ENCODE data around the gene KLHDC8A. TPM values are rescaled to one million over a fixed set of nuclear protein-coding genes. Genes with fewer than 3 reads are reported as not detected.
A peak's percentile ranks its signal among the peaks of the same experiment; 100 is the strongest.

KLHDC8A gene
- total RNA-seq, 2 experiments from 2014 or later = not detected

DNA sequence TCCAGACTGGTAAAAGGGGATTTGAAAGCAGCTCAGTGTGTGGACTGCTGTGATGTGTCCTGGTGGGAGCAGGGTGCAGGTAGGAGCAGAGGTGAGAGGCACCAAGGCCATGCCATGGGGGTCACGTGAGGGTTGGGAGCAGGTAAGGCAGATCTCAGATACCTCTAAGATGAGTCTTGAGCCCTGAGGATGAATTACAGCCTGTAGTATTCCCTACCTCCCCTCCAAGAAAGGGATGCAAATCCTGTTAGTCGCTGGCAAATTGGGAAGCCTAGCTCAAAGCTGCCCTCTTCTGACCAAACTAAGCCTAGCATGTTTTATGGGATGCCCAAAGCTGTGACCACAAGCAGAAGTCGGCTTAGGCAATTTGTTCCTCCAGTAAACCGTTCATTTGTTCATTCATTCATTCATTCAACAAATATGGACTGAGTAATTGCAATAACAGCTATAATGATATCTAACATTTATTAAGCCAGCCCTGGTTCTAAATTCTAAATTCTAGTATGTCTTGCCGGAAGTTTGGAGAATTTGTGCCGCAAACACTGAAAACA, 31.3 kb downstream of the KLHDC8A start:
- ATAC-seq (ENCODE audit: poor library complexity) = peak; percentile 18
- H3K4me3 Mint-ChIP-seq = peak overlapping the region; percentile 70
- Histone ChIP-seq H3K27ac (ENCODE audit: low read depth in 1 of 2, low read length in 2 of 2) (no peak overlapping the region), H3K36me3 (ENCODE audit: insufficient read depth, low read length) (no peaks in the 10 kb centered on the region), H3K27me3 (ENCODE audit: control insufficient read depth in 1 of 2, insufficient read depth in 2 of 2, low read length in 2 of 2) (no peaks in the 10 kb centered on the region), H3K9me3 (ENCODE audit: control insufficient read depth in 1 of 2, insufficient read depth in 1 of 2, low read length in 2 of 2) (no peaks in the 10 kb centered on the region), H3K4me1 (ENCODE audit: insufficient read depth, low read length) (peaks cover 32% of the 10 kb centered on the region), H3K4me3 (ENCODE audit: low read length) (no peak overlapping the region)
- intact Hi-C loops (cut with DNase I, micrococcal nuclease) = loop anchor here (1.0 kb wide), 1 partner anchor 52 kb away; no protein-coding TSS in a partner anchor
- H3K36me3 Mint-ChIP-seq (ENCODE audit: low read depth) = peaks cover 11% of the 10 kb centered on the region
- TF ChIP-seq, protein P1, sequence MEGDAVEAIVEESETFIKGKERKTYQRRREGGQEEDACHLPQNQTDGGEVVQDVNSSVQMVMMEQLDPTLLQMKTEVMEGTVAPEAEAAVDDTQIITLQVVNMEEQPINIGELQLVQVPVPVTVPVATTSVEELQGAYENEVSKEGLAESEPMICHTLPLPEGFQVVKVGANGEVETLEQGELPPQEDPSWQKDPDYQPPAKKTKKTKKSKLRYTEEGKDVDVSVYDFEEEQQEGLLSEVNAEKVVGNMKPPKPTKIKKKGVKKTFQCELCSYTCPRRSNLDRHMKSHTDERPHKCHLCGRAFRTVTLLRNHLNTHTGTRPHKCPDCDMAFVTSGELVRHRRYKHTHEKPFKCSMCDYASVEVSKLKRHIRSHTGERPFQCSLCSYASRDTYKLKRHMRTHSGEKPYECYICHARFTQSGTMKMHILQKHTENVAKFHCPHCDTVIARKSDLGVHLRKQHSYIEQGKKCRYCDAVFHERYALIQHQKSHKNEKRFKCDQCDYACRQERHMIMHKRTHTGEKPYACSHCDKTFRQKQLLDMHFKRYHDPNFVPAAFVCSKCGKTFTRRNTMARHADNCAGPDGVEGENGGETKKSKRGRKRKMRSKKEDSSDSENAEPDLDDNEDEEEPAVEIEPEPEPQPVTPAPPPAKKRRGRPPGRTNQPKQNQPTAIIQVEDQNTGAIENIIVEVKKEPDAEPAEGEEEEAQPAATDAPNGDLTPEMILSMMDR (IDR thresholded peaks at IDR 0.05) = peak; percentile 82
- POLR2A ChIA-PET = interaction anchor here (1.0 to 17.2 kb wide), 5 partner anchors 12 to 97 kb away, joined by 3 to 918 read pairs (median 6); partner anchors contain the start of gene TMCC2
- H3K9me3 Mint-ChIP-seq = no peaks in the 10 kb centered on the region
- peak in 13 of 14 experiments; percentile 27 to 82 (median 47) for DNase-seq
- peak overlapping the region; percentile 69 for H3K27ac Mint-ChIP-seq
- H3K27me3 Mint-ChIP-seq = peaks cover 5% of the 10 kb centered on the region
- CTCF ChIA-PET = interaction anchor here (1.4 to 13.8 kb wide), 8 partner anchors 11 to 96 kb away, joined by 6 to 322 read pairs (median 12); no protein-coding TSS in a partner anchor
- H3K4me1 Mint-ChIP-seq (ENCODE audit: low read depth) = peaks cover 36% of the 10 kb centered on the region

DNA sequence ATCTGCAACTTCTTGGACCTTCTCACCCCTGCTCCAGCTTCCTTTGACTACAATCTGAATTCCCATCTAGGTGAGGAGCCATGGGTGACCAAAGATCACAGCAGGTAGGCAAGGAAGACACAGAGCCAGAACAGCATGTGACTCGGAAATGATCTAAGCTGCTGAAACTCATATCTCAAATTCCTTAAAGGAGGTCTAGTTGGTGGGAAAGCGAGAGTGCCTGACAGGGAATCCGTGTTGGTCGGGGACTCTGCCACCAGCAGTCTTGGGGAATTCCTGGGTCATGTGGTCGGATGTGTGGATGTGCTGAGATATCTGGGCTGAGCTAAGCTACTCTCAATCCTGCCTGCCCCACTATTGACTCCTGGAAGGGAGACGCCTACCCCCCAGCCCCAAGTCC, 31.9 kb downstream of the KLHDC8A start:
- peaks cover 37% of the 10 kb centered on the region for H3K4me1 Mint-ChIP-seq (ENCODE audit: low read depth)

DNA sequence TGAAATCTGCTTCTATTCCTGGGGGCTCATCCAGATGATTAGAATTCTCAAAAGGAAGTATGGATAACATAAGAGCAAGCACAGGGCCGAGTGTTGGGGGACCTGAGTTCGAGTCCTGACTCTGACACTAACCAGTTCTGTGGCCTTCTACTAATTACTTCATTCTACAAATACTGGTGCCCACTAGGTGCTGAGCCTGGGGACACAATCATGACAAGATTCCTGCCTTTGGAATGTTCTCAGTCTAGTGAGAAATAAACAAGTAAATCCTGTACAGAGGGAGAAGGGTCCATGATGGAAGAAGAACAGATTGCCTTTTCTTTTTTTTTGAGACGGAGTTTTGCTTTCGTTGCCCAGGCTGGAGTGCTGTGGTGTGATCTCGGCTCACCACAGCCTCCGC, 32.9 kb downstream of the KLHDC8A start:
- H3K36me3 ChIP-seq (ENCODE audit: insufficient read depth, low read length) = no peaks in the 10 kb centered on the region
- ATAC-seq (ENCODE audit: poor library complexity) = no peak
- no peak for DNase-seq
- no peak overlapping the region for H3K4me3 ChIP-seq (ENCODE audit: low read length)
- POLR2A ChIA-PET = interaction anchor here (0.7 to 17.2 kb wide), 3 partner anchors 8 to 42 kb away, joined by 3 to 918 read pairs (median 4); no protein-coding TSS in a partner anchor
- H3K27ac ChIP-seq (ENCODE audit: low read depth in 1 of 2, low read length in 2 of 2) = no peak overlapping the region
- no peaks in the 10 kb centered on the region for H3K27me3 ChIP-seq (ENCODE audit: control insufficient read depth in 1 of 2, insufficient read depth in 2 of 2, low read length in 2 of 2)
- peaks cover 23% of the 10 kb centered on the region for H3K36me3 Mint-ChIP-seq (ENCODE audit: low read depth)
- H3K9me3 ChIP-seq (ENCODE audit: control insufficient read depth in 1 of 2, insufficient read depth in 1 of 2, low read length in 2 of 2) = no peaks in the 10 kb centered on the region
- no peak overlapping the region for H3K27ac Mint-ChIP-seq
- H3K27me3 Mint-ChIP-seq = peaks cover 5% of the 10 kb centered on the region
- TF ChIP-seq, protein P1 (IDR thresholded peaks at IDR 0.05) = no peak
- intact Hi-C loops (cut with DNase I, micrococcal nuclease) = loop anchor here in 1 of 2 experiments (5.0 kb wide), 1 partner anchor 111 kb away; the partner anchor contains the start of gene DSTYK
- CTCF ChIA-PET = interaction anchor here (1.4 to 13.8 kb wide), 5 partner anchors 9 to 162 kb away, joined by 3 to 322 read pairs (median 14); no protein-coding TSS in a partner anchor
- no peaks in the 10 kb centered on the region for H3K9me3 Mint-ChIP-seq
- peaks cover 43% of the 10 kb centered on the region for H3K4me1 ChIP-seq (ENCODE audit: insufficient read depth, low read length)
- peaks cover 46% of the 10 kb centered on the region for H3K4me1 Mint-ChIP-seq (ENCODE audit: low read depth)
- peak overlapping the region; percentile 52 for H3K4me3 Mint-ChIP-seq

More for the DNA sequence above, 31.9 kb downstream of the KLHDC8A start:
- no peak overlapping the region for H3K4me3 ChIP-seq (ENCODE audit: low read length)
- H3K4me1 ChIP-seq (ENCODE audit: insufficient read depth, low read length) = peaks cover 34% of the 10 kb centered on the region
- ChIA-PET CTCF (interaction anchor here (1.4 to 13.8 kb wide), 8 partner anchors 11 to 95 kb away, joined by 6 to 322 read pairs (median 12); no protein-coding TSS in a partner anchor), POLR2A (interaction anchor here (0.8 to 17.2 kb wide), 6 partner anchors 9 to 96 kb away, joined by 3 to 918 read pairs (median 5); partner anchors contain the start of gene TMCC2)
- Mint-ChIP-seq H3K36me3 (ENCODE audit: low read depth) (peaks cover 15% of the 10 kb centered on the region), H3K9me3 (no peaks in the 10 kb centered on the region), H3K27me3 (peaks cover 5% of the 10 kb centered on the region), H3K4me3 (peak overlapping the region; percentile 70), H3K27ac (peak overlapping the region; percentile 69)
- no peak for ATAC-seq (ENCODE audit: poor library complexity)
- no peaks in the 10 kb centered on the region for H3K27me3 ChIP-seq (ENCODE audit: control insufficient read depth in 1 of 2, insufficient read depth in 2 of 2, low read length in 2 of 2)
- peak in 2 of 14 experiments; percentile 36 to 43 for DNase-seq
- H3K36me3 ChIP-seq (ENCODE audit: insufficient read depth, low read length) = no peaks in the 10 kb centered on the region
- intact Hi-C loops (cut with DNase I, micrococcal nuclease) = loop anchor here (1.0 to 5.0 kb wide), 2 partner anchors 51 to 112 kb away; partner anchors contain the start of gene DSTYK (in 1 of the 2)
- H3K27ac ChIP-seq (ENCODE audit: low read depth in 1 of 2, low read length in 2 of 2) = no peak overlapping the region
- no peaks in the 10 kb centered on the region for H3K9me3 ChIP-seq (ENCODE audit: control insufficient read depth in 1 of 2, insufficient read depth in 1 of 2, low read length in 2 of 2)
- TF ChIP-seq, protein P1 (IDR thresholded peaks at IDR 0.05) = no peak
